Measurements from ENCODE around the gene SLC22A4.

- TF ChIP-seq CTCF (IDR thresholded peaks at IDR 0.05) (no peak), POLR2AphosphoS5 (IDR thresholded peaks at IDR 0.05) (no peak)
These were observed 15.5 kb downstream of the SLC22A4 start for GRCh38 chr5:132309679-132310078.

All from upper lobe of left lung (tissue), 4 donors.